ENCODE measurements around the gene C4BPA.

Gene C4BPA

DNA sequence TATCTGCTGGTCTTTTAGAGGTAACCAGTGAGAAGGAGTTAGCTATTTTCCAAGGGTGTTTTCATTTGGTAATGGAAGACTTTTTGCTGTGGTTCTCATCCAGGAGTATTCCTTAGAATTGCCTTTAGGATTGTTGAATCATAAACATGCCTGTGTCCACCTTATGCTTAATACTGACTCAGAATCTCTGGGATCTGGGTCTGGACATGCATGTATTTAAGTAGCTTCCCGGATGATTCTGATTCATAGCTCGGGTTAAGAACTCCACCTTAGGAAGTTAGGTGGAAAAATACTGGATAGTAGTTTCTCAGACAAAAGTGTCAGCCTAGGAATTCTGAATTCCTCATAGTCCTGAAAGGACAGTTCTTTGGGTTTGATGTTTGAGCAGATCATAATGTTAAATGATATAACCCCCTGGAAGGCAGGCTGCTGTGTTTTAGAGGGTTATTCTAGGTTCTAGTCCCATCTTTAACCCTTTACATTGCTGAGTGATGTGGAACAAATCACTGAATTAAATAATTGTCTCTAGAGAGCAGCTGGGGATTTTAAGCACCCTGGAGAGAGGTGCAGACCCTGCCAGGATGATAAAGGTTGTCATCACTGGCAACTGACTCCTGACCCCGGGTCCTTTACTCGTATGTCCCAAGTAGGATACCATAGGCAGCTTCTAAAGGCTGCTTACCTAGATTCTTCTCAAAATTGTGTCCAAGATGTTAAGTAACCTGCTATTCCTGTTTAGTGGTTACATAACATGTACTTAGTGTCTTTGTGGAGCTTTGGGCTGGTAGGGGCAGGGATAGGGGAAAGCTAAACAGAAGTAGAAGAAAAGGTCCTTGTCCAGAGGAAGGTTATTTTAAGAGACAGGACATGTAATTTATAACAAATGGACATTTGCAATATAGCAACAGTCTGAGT, 29.9 kb upstream of the C4BPA start:
- Histone ChIP-seq H3K4me2 (ENCODE audit: low read length) (no peak overlapping the region), H3K4me3 (ENCODE audit: low read depth, low read length, poor library complexity, severe bottlenecking) (no peak overlapping the region), H3K27ac (ENCODE audit: low read depth, low read length, poor library complexity, severe bottlenecking) (no peak overlapping the region), H4K20me1 (ENCODE audit: insufficient read depth, low read length) (no peaks in the 10 kb centered on the region), H2AFZ (ENCODE audit: low read length) (no peak overlapping the region), H3K9me2 (ENCODE audit: low read depth, low read length) (no peaks in the 10 kb centered on the region), H3K79me2 (ENCODE audit: insufficient read depth, low read length) (no peaks in the 10 kb centered on the region), H3K27me3 (ENCODE audit: insufficient read depth, low read length) (no peaks in the 10 kb centered on the region), H3K4me1 (ENCODE audit: insufficient read depth, low read length, severe bottlenecking) (no peaks in the 10 kb centered on the region), H3K36me3 (ENCODE audit: insufficient read depth, low read length) (peaks cover 7% of the 10 kb centered on the region; the same call in 1 of the 2 replicates), H3K9ac (ENCODE audit: low read length) (no peak overlapping the region), H3K9me3 (ENCODE audit: low read length) (no peaks in the 10 kb centered on the region), H3F3A (ENCODE audit: insufficient read depth, low read length) (no peaks in the 10 kb centered on the region)
- TF ChIP-seq CTCF (IDR thresholded peaks at IDR 0.05; ENCODE audit: low read length) (no peak), EZH2 (IDR thresholded peaks at IDR 0.05; ENCODE audit: borderline replicate concordance, low read length) (no peak)

- H3K27me3 ChIP-seq (ENCODE audit: insufficient read depth, low read length): no peaks in the 10 kb centered on the region
Observed at GRCh38 chr1:207076181-207076955, 27.7 kb upstream of the C4BPA start.

GRCh38 chr1:207077012-207077411, 27.0 kb upstream of the C4BPA start:
- H3K4me2 ChIP-seq (ENCODE audit: low read length): no peak overlapping the region
- TF ChIP-seq EZH2 (IDR thresholded peaks at IDR 0.05; ENCODE audit: borderline replicate concordance, low read length): no peak
- TF ChIP-seq CTCF (IDR thresholded peaks at IDR 0.05; ENCODE audit: low read length): no peak
- H4K20me1 ChIP-seq (ENCODE audit: insufficient read depth, low read length): no peaks in the 10 kb centered on the region
- H3K4me3 ChIP-seq (ENCODE audit: low read depth, low read length, poor library complexity, severe bottlenecking): no peak overlapping the region
- no peaks in the 10 kb centered on the region for H3K9me2 ChIP-seq (ENCODE audit: low read depth, low read length)
- H3K9ac ChIP-seq (ENCODE audit: low read length): no peak overlapping the region
- H3K27me3 ChIP-seq (ENCODE audit: insufficient read depth, low read length): no peaks in the 10 kb centered on the region
- H2AFZ ChIP-seq (ENCODE audit: low read length): no peak overlapping the region
- H3F3A ChIP-seq (ENCODE audit: insufficient read depth, low read length): no peaks in the 10 kb centered on the region
- no peaks in the 10 kb centered on the region for H3K36me3 ChIP-seq (ENCODE audit: insufficient read depth, low read length)
- no peaks in the 10 kb centered on the region for H3K79me2 ChIP-seq (ENCODE audit: insufficient read depth, low read length)
- H3K27ac ChIP-seq (ENCODE audit: low read depth, low read length, poor library complexity, severe bottlenecking): no peak overlapping the region
- no peaks in the 10 kb centered on the region for H3K9me3 ChIP-seq (ENCODE audit: low read length)
- H3K4me1 ChIP-seq (ENCODE audit: insufficient read depth, low read length, severe bottlenecking): no peaks in the 10 kb centered on the region

More at GRCh38 chr1:207076181-207076955, 27.7 kb upstream of the C4BPA start:
- Histone ChIP-seq H3K4me3 (ENCODE audit: low read depth, low read length, poor library complexity, severe bottlenecking) (no peak overlapping the region), H2AFZ (ENCODE audit: low read length) (no peak overlapping the region), H3K9ac (ENCODE audit: low read length) (no peak overlapping the region), H3K4me1 (ENCODE audit: insufficient read depth, low read length, severe bottlenecking) (no peaks in the 10 kb centered on the region), H3K9me2 (ENCODE audit: low read depth, low read length) (no peaks in the 10 kb centered on the region), H3K36me3 (ENCODE audit: insufficient read depth, low read length) (peaks cover 2% of the 10 kb centered on the region; the same call in 1 of the 2 replicates), H3F3A (ENCODE audit: insufficient read depth, low read length) (no peaks in the 10 kb centered on the region), H3K79me2 (ENCODE audit: insufficient read depth, low read length) (no peaks in the 10 kb centered on the region), H3K27ac (ENCODE audit: low read depth, low read length, poor library complexity, severe bottlenecking) (no peak overlapping the region), H3K4me2 (ENCODE audit: low read length) (no peak overlapping the region), H3K9me3 (ENCODE audit: low read length) (no peaks in the 10 kb centered on the region), H4K20me1 (ENCODE audit: insufficient read depth, low read length) (no peaks in the 10 kb centered on the region)
- TF ChIP-seq CTCF (IDR thresholded peaks at IDR 0.05; ENCODE audit: low read length): no peak
- no peak for TF ChIP-seq EZH2 (IDR thresholded peaks at IDR 0.05; ENCODE audit: borderline replicate concordance, low read length)
